HepG2 (cell line): ENCODE data around the gene ATP5MK. TPM values are rescaled to one million over a fixed set of nuclear protein-coding genes. Genes with fewer than 3 reads are reported as not detected.

Source experiments
- ATF7-NPFF ChIP-seq: sonication (generic); formaldehyde crosslinking; IDR thresholded peaks from 2 replicates; pipeline ENCODE4 v1.8.1; 2023; ENCODE audit warnings: mild to moderate bottlenecking, low read depth, missing genetic modification reagents, moderate library complexity
- GABPA ChIP-seq, 2 experiments: IDR thresholded peaks; 2 replicates each; pipeline ENCODE4 v1.6.1; 2011 to 2016; ENCODE audit warnings: low read depth in 2 of 2, low read length in 1 of 2, missing biosample characterization in 1 of 2, missing genetic modification characterization in 1 of 2
- JARID2 ChIP-seq: sonication (generic); formaldehyde crosslinking; IDR thresholded peaks from 2 replicates; pipeline ENCODE4 v1.8.1; 2023; ENCODE audit warnings: missing genetic modification reagents, inconsistent platforms; ENCODE audit not compliant: insufficient replicate concordance
- KDM3A ChIP-seq: IDR thresholded peaks from 2 replicates; pipeline ENCODE4 v1.6.1; 2018; ENCODE audit warnings: low read depth, missing compliant biosample characterization
- KDM5B ChIP-seq: sonication (generic); formaldehyde crosslinking; IDR thresholded peaks from 2 replicates; pipeline ENCODE4 v1.4.0; 2020; ENCODE audit warnings: missing genetic modification reagents, mild to moderate bottlenecking, borderline replicate concordance
- NFIB ChIP-seq: sonication (generic); formaldehyde crosslinking; IDR thresholded peaks from 2 replicates; pipeline ENCODE4 v1.9.0; 2021; ENCODE audit warnings: missing genetic modification reagents, mild to moderate bottlenecking, borderline replicate concordance
- NR3C1 ChIP-seq: sonication (generic); formaldehyde crosslinking; IDR thresholded peaks from 2 replicates; pipeline ENCODE4 v1.4.0; 2020; ENCODE audit warnings: missing genetic modification reagents
- YEATS2 ChIP-seq: sonication (generic); formaldehyde crosslinking; IDR thresholded peaks from 2 replicates; pipeline ENCODE4 v1.4.0; 2020; ENCODE audit warnings: missing genetic modification reagents, borderline replicate concordance
- ZNF790 ChIP-seq: sonication (generic); formaldehyde crosslinking; IDR thresholded peaks from 2 replicates; pipeline ENCODE4 v1.8.0; 2022; ENCODE audit warnings: missing genetic modification reagents, mild to moderate bottlenecking, borderline replicate concordance
- ZSCAN9 ChIP-seq: IDR thresholded peaks from 2 replicates; pipeline ENCODE4 v1.6.1; 2016; ENCODE audit warnings: borderline replicate concordance
- polyA plus RNA-seq, 8 experiments: library from polyadenylated mRNA; depleted of rRNA in 3 of 8; stranded (reverse) in 7 of 8; unstranded in 1 of 8; fragments of >200 nt; fragmentation: Illumina TruSeq in 4 of 8; extraction: Trizol in 4 of 8; gene quantifications; 2 replicates each; pipeline versions ENCODE4 v1.2.1 to v1.2.3, GENCODE V29; 2011 to 2016; ENCODE audit warnings: low read depth in 4 of 8, missing spikeins in 1 of 8, mixed read lengths in 1 of 8; ENCODE audit not compliant: insufficient read depth in 1 of 8
- total RNA-seq, 5 experiments: library from RNA; depleted of rRNA; stranded (reverse); fragments of >200 nt; fragmentation: Illumina TruSeq; extraction: Trizol; gene quantifications; 2 replicates each; pipeline ENCODE4 v1.2.3, GENCODE V29; 2016; ENCODE audit warnings: low read depth in 1 of 5
- TF ChIP-seq, protein P1 (sequence below): sonication (generic); formaldehyde crosslinking; IDR thresholded peaks from 2 replicates; pipeline ENCODE4 v1.4.0; 2020; ENCODE audit warnings: mild to moderate bottlenecking, missing genetic modification reagents
- TF ChIP-seq, protein P2 (sequence below): sonication (generic); formaldehyde crosslinking; IDR thresholded peaks from 2 replicates; pipeline ENCODE4 v1.5.0; 2020; ENCODE audit warnings: missing genetic modification reagents, mild to moderate bottlenecking, borderline replicate concordance
- TF ChIP-seq, protein P3 (sequence below): IDR thresholded peaks from 2 replicates; pipeline ENCODE4 v1.6.1; 2016; ENCODE audit warnings: missing genetic modification reagents, missing compliant biosample characterization
- TF ChIP-seq, protein P4 (sequence below): sonication (generic); formaldehyde crosslinking; IDR thresholded peaks from 2 replicates; pipeline ENCODE4 v1.4.0; 2020; ENCODE audit warnings: missing genetic modification reagents
- TF ChIP-seq, protein P5 (sequence below): sonication (generic); formaldehyde crosslinking; IDR thresholded peaks from 2 replicates; pipeline ENCODE4 v1.4.0; 2020; ENCODE audit warnings: mild to moderate bottlenecking, missing genetic modification reagents
- TF ChIP-seq, protein P6 (sequence below): sonication (generic); formaldehyde crosslinking; IDR thresholded peaks from 2 replicates; pipeline ENCODE4 v1.4.0; 2020; ENCODE audit warnings: missing genetic modification reagents

Gene ATP5MK
- total and polyA plus RNA-seq, 2 of the 13 experiments (the other 11 are each of a cell fraction or from before 2014, with no cell fraction given): 312 to 517 TPM

DNA sequence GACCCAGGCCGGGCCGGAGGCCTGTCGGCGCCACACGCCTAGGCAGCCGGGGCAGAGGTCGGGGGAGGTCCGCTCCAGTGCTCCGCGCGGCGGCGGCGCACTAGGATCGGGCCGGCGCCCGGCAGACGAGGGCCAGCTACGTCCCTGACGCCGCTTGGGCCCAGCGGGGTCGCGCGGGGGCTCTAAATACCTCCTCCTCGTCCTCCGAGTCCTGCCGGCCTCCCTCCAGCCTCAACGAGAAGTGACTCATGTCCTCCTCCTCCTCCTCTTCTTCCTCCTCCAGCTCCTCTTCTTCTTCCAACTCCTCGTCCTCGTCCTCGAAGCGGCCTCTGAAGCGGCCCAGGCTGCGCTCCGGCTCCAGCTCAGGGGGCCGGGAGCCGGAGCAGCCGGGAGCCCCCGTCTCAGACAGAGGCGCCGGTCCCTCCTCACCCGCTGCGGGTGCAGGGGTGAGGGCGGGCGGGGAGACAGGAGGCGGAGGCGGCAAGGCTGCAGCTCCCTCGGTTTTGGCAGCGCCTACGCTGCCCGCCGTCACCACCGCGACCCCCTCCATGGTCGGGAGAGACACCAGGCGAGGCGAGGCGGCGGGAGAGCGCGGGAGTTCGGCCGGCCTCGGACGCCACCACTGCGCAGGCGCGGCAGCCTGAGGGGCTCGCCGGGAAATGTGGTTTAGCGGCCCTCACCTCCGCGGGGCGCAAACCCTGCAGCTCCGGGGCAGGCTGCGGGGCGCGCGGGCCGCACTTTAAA, 45.6 kb downstream of the ATP5MK start, which contains the start of gene PCGF6 (continued):
- TF ChIP-seq, protein P1, sequence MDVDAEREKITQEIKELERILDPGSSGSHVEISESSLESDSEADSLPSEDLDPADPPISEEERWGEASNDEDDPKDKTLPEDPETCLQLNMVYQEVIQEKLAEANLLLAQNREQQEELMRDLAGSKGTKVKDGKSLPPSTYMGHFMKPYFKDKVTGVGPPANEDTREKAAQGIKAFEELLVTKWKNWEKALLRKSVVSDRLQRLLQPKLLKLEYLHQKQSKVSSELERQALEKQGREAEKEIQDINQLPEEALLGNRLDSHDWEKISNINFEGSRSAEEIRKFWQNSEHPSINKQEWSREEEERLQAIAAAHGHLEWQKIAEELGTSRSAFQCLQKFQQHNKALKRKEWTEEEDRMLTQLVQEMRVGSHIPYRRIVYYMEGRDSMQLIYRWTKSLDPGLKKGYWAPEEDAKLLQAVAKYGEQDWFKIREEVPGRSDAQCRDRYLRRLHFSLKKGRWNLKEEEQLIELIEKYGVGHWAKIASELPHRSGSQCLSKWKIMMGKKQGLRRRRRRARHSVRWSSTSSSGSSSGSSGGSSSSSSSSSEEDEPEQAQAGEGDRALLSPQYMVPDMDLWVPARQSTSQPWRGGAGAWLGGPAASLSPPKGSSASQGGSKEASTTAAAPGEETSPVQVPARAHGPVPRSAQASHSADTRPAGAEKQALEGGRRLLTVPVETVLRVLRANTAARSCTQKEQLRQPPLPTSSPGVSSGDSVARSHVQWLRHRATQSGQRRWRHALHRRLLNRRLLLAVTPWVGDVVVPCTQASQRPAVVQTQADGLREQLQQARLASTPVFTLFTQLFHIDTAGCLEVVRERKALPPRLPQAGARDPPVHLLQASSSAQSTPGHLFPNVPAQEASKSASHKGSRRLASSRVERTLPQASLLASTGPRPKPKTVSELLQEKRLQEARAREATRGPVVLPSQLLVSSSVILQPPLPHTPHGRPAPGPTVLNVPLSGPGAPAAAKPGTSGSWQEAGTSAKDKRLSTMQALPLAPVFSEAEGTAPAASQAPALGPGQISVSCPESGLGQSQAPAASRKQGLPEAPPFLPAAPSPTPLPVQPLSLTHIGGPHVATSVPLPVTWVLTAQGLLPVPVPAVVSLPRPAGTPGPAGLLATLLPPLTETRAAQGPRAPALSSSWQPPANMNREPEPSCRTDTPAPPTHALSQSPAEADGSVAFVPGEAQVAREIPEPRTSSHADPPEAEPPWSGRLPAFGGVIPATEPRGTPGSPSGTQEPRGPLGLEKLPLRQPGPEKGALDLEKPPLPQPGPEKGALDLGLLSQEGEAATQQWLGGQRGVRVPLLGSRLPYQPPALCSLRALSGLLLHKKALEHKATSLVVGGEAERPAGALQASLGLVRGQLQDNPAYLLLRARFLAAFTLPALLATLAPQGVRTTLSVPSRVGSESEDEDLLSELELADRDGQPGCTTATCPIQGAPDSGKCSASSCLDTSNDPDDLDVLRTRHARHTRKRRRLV (CRISPR knock-in tag): no peak
- TF ChIP-seq ATF7-NPFF (CRISPR knock-in tag) (peak; percentile 79; the same call in 1 of the 2 replicates), ZNF790 (no peak; the same call in 1 of the 2 replicates), YEATS2 (CRISPR knock-in tag) (peak; percentile 61), NFIB (CRISPR knock-in tag) (no peak), ZSCAN9 (no peak), KDM3A (no peak), GABPA (IDR thresholded peaks at IDR 0.05; ENCODE audit: low read depth, low read length) (no peak), GABPA (CRISPR knock-in tag; IDR thresholded peaks at IDR 0.05; ENCODE audit: low read depth) (no peak), JARID2 (CRISPR knock-in tag) (no peak), NR3C1 (CRISPR knock-in tag) (no peak), KDM5B (CRISPR knock-in tag) (peak; percentile 87)
- TF ChIP-seq, protein P2, sequence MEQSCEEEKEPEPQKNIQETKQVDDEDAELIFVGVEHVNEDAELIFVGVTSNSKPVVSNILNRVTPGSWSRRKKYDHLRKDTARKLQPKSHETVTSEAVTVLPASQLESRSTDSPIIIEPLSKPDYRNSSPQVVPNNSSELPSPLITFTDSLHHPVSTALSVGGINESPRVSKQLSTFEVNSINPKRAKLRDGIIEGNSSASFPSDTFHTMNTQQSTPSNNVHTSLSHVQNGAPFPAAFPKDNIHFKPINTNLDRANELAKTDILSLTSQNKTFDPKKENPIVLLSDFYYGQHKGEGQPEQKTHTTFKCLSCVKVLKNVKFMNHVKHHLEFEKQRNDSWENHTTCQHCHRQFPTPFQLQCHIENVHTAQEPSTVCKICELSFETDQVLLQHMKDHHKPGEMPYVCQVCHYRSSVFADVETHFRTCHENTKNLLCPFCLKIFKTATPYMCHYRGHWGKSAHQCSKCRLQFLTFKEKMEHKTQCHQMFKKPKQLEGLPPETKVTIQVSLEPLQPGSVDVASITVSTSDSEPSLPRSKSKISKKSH (CRISPR knock-in tag): no peak
- TF ChIP-seq, protein P3, sequence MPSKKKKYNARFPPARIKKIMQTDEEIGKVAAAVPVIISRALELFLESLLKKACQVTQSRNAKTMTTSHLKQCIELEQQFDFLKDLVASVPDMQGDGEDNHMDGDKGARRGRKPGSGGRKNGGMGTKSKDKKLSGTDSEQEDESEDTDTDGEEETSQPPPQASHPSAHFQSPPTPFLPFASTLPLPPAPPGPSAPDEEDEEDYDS (CRISPR knock-in tag): 0 out of 2 replicates have a peak, but pooled peaks have one; percentile 42
- TF ChIP-seq, protein P4, sequence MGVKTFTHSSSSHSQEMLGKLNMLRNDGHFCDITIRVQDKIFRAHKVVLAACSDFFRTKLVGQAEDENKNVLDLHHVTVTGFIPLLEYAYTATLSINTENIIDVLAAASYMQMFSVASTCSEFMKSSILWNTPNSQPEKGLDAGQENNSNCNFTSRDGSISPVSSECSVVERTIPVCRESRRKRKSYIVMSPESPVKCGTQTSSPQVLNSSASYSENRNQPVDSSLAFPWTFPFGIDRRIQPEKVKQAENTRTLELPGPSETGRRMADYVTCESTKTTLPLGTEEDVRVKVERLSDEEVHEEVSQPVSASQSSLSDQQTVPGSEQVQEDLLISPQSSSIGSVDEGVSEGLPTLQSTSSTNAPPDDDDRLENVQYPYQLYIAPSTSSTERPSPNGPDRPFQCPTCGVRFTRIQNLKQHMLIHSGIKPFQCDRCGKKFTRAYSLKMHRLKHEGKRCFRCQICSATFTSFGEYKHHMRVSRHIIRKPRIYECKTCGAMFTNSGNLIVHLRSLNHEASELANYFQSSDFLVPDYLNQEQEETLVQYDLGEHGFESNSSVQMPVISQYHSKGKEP: no peak
- TF ChIP-seq, protein P5, sequence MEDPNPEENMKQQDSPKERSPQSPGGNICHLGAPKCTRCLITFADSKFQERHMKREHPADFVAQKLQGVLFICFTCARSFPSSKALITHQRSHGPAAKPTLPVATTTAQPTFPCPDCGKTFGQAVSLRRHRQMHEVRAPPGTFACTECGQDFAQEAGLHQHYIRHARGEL: no peak
- TF ChIP-seq, protein P6, sequence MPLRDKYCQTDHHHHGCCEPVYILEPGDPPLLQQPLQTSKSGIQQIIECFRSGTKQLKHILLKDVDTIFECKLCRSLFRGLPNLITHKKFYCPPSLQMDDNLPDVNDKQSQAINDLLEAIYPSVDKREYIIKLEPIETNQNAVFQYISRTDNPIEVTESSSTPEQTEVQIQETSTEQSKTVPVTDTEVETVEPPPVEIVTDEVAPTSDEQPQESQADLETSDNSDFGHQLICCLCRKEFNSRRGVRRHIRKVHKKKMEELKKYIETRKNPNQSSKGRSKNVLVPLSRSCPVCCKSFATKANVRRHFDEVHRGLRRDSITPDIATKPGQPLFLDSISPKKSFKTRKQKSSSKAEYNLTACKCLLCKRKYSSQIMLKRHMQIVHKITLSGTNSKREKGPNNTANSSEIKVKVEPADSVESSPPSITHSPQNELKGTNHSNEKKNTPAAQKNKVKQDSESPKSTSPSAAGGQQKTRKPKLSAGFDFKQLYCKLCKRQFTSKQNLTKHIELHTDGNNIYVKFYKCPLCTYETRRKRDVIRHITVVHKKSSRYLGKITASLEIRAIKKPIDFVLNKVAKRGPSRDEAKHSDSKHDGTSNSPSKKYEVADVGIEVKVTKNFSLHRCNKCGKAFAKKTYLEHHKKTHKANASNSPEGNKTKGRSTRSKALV (CRISPR knock-in tag): no peak
